ENCODE results near the gene TMEM184B. TPM values are rescaled to one million over a fixed set of nuclear protein-coding genes. Genes with fewer than 3 reads are reported as not detected.

TMEM184B gene
- total RNA-seq, 2 donors from 2014 or later, result 55.4 to 57.6 TPM

- Mint-ChIP-seq H3K4me1 (peaks cover 7% of the 10 kb centered on the region), H3K27me3 (ENCODE audit: insufficient read depth) (no peaks in the 10 kb centered on the region), H3K27ac (peak overlapping the region; percentile 21), H3K4me3 (no peak overlapping the region), H3K9me3 (no peaks in the 10 kb centered on the region), H3K36me3 (ENCODE audit: low read depth) (peaks cover 63% of the 10 kb centered on the region)
- no peaks in the 10 kb centered on the region for H3K9me3 ChIP-seq (ENCODE audit: control insufficient read depth, low read length)
- H3K27me3 ChIP-seq (ENCODE audit: control insufficient read depth, insufficient read depth, low read length, poor library complexity, severe bottlenecking), result no peaks in the 10 kb centered on the region
- no peak overlapping the region for H3K4me3 ChIP-seq (ENCODE audit: low read length)
- H3K36me3 ChIP-seq (ENCODE audit: control insufficient read depth, insufficient read depth, low read length), result peaks cover 60% of the 10 kb centered on the region
- H3K4me1 ChIP-seq (ENCODE audit: control insufficient read depth, insufficient read depth, low read length), result peaks cover 3% of the 10 kb centered on the region
- WGBS, 2 experiments (ENCODE audit: insufficient coverage in 1 of 2, insufficient read length in 1 of 2), result 85 to 94% methylated on average over 7 to 8 of the region's 8 CpGs
- TF ChIP-seq CTCF (conservative IDR thresholded peaks at IDR 0.05), result no peak
- H3K9ac ChIP-seq (ENCODE audit: extremely low read depth, low read length, poor library complexity, severe bottlenecking), result no peak overlapping the region
- H3K27ac ChIP-seq (ENCODE audit: low read depth, low read length), result no peak overlapping the region
- no peak for DNase-seq
Measured at GRCh38 chr22:38232196-38232595, 40.6 kb downstream of the TMEM184B start.

- H3K36me3 ChIP-seq (ENCODE audit: control insufficient read depth, insufficient read depth, low read length), result peaks cover 47% of the 10 kb centered on the region
- no peak for TF ChIP-seq CTCF (conservative IDR thresholded peaks at IDR 0.05)
- Mint-ChIP-seq H3K4me3 (no peak overlapping the region), H3K4me1 (peaks cover 7% of the 10 kb centered on the region), H3K27me3 (ENCODE audit: insufficient read depth) (no peaks in the 10 kb centered on the region), H3K27ac (no peak overlapping the region), H3K9me3 (no peaks in the 10 kb centered on the region), H3K36me3 (ENCODE audit: low read depth) (peaks cover 57% of the 10 kb centered on the region)
- no peak overlapping the region for H3K9ac ChIP-seq (ENCODE audit: extremely low read depth, low read length, poor library complexity, severe bottlenecking)
- no peak overlapping the region for H3K4me3 ChIP-seq (ENCODE audit: low read length)
- H3K9me3 ChIP-seq (ENCODE audit: control insufficient read depth, low read length), result no peaks in the 10 kb centered on the region
- no peak overlapping the region for H3K27ac ChIP-seq (ENCODE audit: low read depth, low read length)
- no peaks in the 10 kb centered on the region for H3K27me3 ChIP-seq (ENCODE audit: control insufficient read depth, insufficient read depth, low read length, poor library complexity, severe bottlenecking)
- 94% methylated on average over 9 of the region's 9 CpGs for WGBS, 2 experiments (ENCODE audit: insufficient coverage in 1 of 2, insufficient read length in 1 of 2)
- no peak for DNase-seq
- H3K4me1 ChIP-seq (ENCODE audit: control insufficient read depth, insufficient read depth, low read length), result peaks cover 3% of the 10 kb centered on the region
Measured at GRCh38 chr22:38230916-38231315, 41.9 kb downstream of the TMEM184B start.

- Mint-ChIP-seq H3K36me3 (ENCODE audit: low read depth) (peaks cover 54% of the 10 kb centered on the region), H3K27ac (no peak overlapping the region), H3K27me3 (ENCODE audit: insufficient read depth) (no peaks in the 10 kb centered on the region), H3K4me3 (no peak overlapping the region), H3K9me3 (no peaks in the 10 kb centered on the region), H3K4me1 (peaks cover 7% of the 10 kb centered on the region)
- no peaks in the 10 kb centered on the region for H3K9me3 ChIP-seq (ENCODE audit: control insufficient read depth, low read length)
- no peak overlapping the region for H3K27ac ChIP-seq (ENCODE audit: low read depth, low read length)
- H3K36me3 ChIP-seq (ENCODE audit: control insufficient read depth, insufficient read depth, low read length), result peaks cover 45% of the 10 kb centered on the region
- WGBS, 2 experiments (ENCODE audit: insufficient coverage in 1 of 2, insufficient read length in 1 of 2), result 92 to 97% methylated on average over 9 to 14 of the region's 15 CpGs
- no peak overlapping the region for H3K4me3 ChIP-seq (ENCODE audit: low read length)
- DNase-seq, result peak; percentile 76
- H3K9ac ChIP-seq (ENCODE audit: extremely low read depth, low read length, poor library complexity, severe bottlenecking), result no peak overlapping the region
- H3K27me3 ChIP-seq (ENCODE audit: control insufficient read depth, insufficient read depth, low read length, poor library complexity, severe bottlenecking), result no peaks in the 10 kb centered on the region
- peak; percentile 73 for TF ChIP-seq CTCF (conservative IDR thresholded peaks at IDR 0.05)
- peaks cover 3% of the 10 kb centered on the region for H3K4me1 ChIP-seq (ENCODE audit: control insufficient read depth, insufficient read depth, low read length)
Measured at GRCh38 chr22:38230108-38230825, 42.5 kb downstream of the TMEM184B start.
